ENCODE measurements around the gene UBASH3B. TPM values are rescaled to one million over a fixed set of nuclear protein-coding genes. Genes with fewer than 3 reads are reported as not detected.

Gene UBASH3B
- total and polyA plus RNA-seq, 2 of the 13 experiments (the other 11 are each of a cell fraction or from before 2014, with no cell fraction given) = 4.4 to 7.6 TPM

GRCh38 chr11:122649116-122649515 lies 6.4 kb upstream of the UBASH3B start:
- FAIRE-seq (no peak), DNase-seq (ENCODE audit: low spot score) (no peak), ATAC-seq (no peak)
- H3K79me2 ChIP-seq (ENCODE audit: insufficient read depth, low read length) = no peaks in the 10 kb centered on the region
- peaks cover 0 to 7% of the 10 kb centered on the region in 2 experiments; a peak in 4 of 5 replicates for H3K27me3 ChIP-seq (ENCODE audit: control insufficient read depth in 1 of 2, insufficient read depth in 2 of 2, low read length in 2 of 2)
- no peak overlapping the region for H3K4me3 ChIP-seq (replicated peaks in 1 of 3; ENCODE audit: insufficient read depth in 1 of 3, low read depth in 2 of 3, low read length in 3 of 3)
- no peak overlapping the region for H3K4me2 ChIP-seq (ENCODE audit: low read depth, low read length)
- in situ Hi-C loops (cut with HindIII; ENCODE audit: extremely low pct_ligation_motif_present, low pct_unique_long_range_greater_than_20kb) (no loop called here), intact Hi-C loops (cut with micrococcal nuclease; ENCODE audit: unreplicated experiment) (no loop called here)
- ChIA-PET CTCF (ENCODE audit: low intra/inter-chr PET ratio, low total read pairs) (no interaction called here), POLR2A (no interaction called here)
- no peak for TF ChIP-seq SP4 (CRISPR knock-in tag; IDR thresholded peaks at IDR 0.05)
- no peak for TF ChIP-seq POLR2AphosphoS5 (IDR thresholded peaks at IDR 0.05; ENCODE audit: low read depth, low read length)
- TF ChIP-seq FOXA1 (IDR thresholded peaks at IDR 0.05) = no peak
- no peak for TF ChIP-seq FOXA1 (CRISPR knock-in tag; IDR thresholded peaks at IDR 0.05)
- TF ChIP-seq DR1 (CRISPR knock-in tag; IDR thresholded peaks at IDR 0.05) = no peak
- no peak for TF ChIP-seq ZNF143 (CRISPR knock-in tag; IDR thresholded peaks at IDR 0.05)
- no peak for TF ChIP-seq ZNF629 (CRISPR knock-in tag; conservative IDR thresholded peaks at IDR 0.05)
- no peak for TF ChIP-seq BRD4 (CRISPR knock-in tag; IDR thresholded peaks at IDR 0.05)
- no peak for TF ChIP-seq MATR3 (CRISPR knock-in tag; IDR thresholded peaks at IDR 0.05)
- TF ChIP-seq ETS1 (CRISPR knock-in tag; IDR thresholded peaks at IDR 0.05) = no peak
- TF ChIP-seq POLR2AphosphoS2 (IDR thresholded peaks at IDR 0.05; ENCODE audit: low read depth, low read length) = no peak
- TF ChIP-seq ZNF441 (CRISPR knock-in tag; IDR thresholded peaks at IDR 0.05; ENCODE audit: borderline replicate concordance) = no peak
- no peak for TF ChIP-seq ZC3H4 (CRISPR knock-in tag; IDR thresholded peaks at IDR 0.05; ENCODE audit: borderline replicate concordance)
- TF ChIP-seq MXD4 (CRISPR knock-in tag; IDR thresholded peaks at IDR 0.05) = no peak
- TF ChIP-seq SMARCC2 (IDR thresholded peaks at IDR 0.05) = no peak
- TF ChIP-seq SMAD3 (CRISPR knock-in tag; IDR thresholded peaks at IDR 0.05) = no peak
- H3K9me3 ChIP-seq (ENCODE audit: low read length) = no peaks in the 10 kb centered on the region
- no peaks in the 10 kb centered on the region for H3K36me3 ChIP-seq (replicated peaks in 1 of 2; ENCODE audit: control insufficient read depth in 1 of 2, insufficient read depth in 2 of 2, low read length in 2 of 2)
- H3K27ac ChIP-seq (ENCODE audit: extremely low read length, insufficient read depth, low read length) = no peak overlapping the region
- H3K4me1 ChIP-seq (ENCODE audit: insufficient read depth, low read length) = peaks cover 17% of the 10 kb centered on the region
- no TSS peak for BruUV-seq (replicated peaks)
- WGBS (ENCODE audit: low lambda C conversion rate) = 33% methylated on average over 3 of the region's 3 CpGs
- H4K20me1 ChIP-seq (ENCODE audit: insufficient read depth, low read length) = no peaks in the 10 kb centered on the region
- H3K9ac ChIP-seq (ENCODE audit: insufficient read depth, low read depth, low read length) = no peak overlapping the region
- H2AFZ ChIP-seq (ENCODE audit: low read length) = no peak overlapping the region

Data from HepG2 (cell line).